CD4-positive, CD25-positive, alpha-beta regulatory T cell (primary cell): ENCODE results near the gene SRGAP2C. TPM values are rescaled to one million over a fixed set of nuclear protein-coding genes. Genes with fewer than 3 reads are reported as not detected.
A peak's percentile ranks its signal among the peaks of the same experiment; 100 is the strongest.
"Not testable (repeated sequence)": the region's sequence is repeated elsewhere in the genome, so short reads cannot be mapped to it uniquely, and the experiment has no call there.

Experiments
- ATAC-seq, 2 donors: fragments of 150-1000 bp; cut with Tn5 transposase; one replicate each; pipeline ENCODE4 v1.10.0; 2021; ENCODE audit warnings: low read depth in 2 of 2, moderate number of reproducible peaks in 2 of 2, moderate library complexity in 1 of 2
- DNase-seq, 3 donors: peaks; one replicate each; pipeline versions ENCODE4 v3.0.0 to v3.0.0-alpha.2; 2012 to 2022; ENCODE audit warnings: mixed read lengths in 1 of 3
- H3K27ac ChIP-seq: one replicate; pipeline ENCODE4 v1.7.0; 2013; ENCODE audit warnings: mild to moderate bottlenecking, low read length; ENCODE audit not compliant: insufficient read depth, poor library complexity, severe bottlenecking
- H3K27me3 ChIP-seq: one replicate; pipeline ENCODE4 v1.7.0; 2013; ENCODE audit warnings: low read length; ENCODE audit not compliant: control insufficient read depth, insufficient read depth
- H3K36me3 ChIP-seq: one replicate; pipeline ENCODE4 v1.7.0; 2013; ENCODE audit warnings: mild to moderate bottlenecking, low read length, moderate library complexity; ENCODE audit not compliant: control insufficient read depth, insufficient read depth
- H3K4me1 ChIP-seq: 2 replicates; pipeline ENCODE4 v1.7.0; 2013; ENCODE audit warnings: mild to moderate bottlenecking, low read length; ENCODE audit not compliant: insufficient read depth, control insufficient read depth, poor library complexity, severe bottlenecking
- H3K4me3 ChIP-seq: one replicate; pipeline ENCODE4 v1.7.0; 2013; ENCODE audit warnings: low read depth, mild to moderate bottlenecking, low read length, moderate library complexity
- H3K9me3 ChIP-seq, 2 experiments: 1 replicate in 1 of 2; 2 replicates in 1 of 2; pipeline ENCODE4 v1.7.0; 2013; ENCODE audit warnings: low read length in 2 of 2, mild to moderate bottlenecking in 1 of 2, moderate library complexity in 1 of 2; ENCODE audit not compliant: control insufficient read depth in 2 of 2
- H3K27ac Mint-ChIP-seq, 3 donors: one replicate each; pipeline ENCODE4 v1.8.0; 2020 to 2022; ENCODE audit warnings: mild to moderate bottlenecking in 3 of 3, mixed read lengths in 3 of 3, moderate library complexity in 2 of 3
- H3K27me3 Mint-ChIP-seq: one replicate; pipeline ENCODE4 v1.8.0; 2022; ENCODE audit warnings: mild to moderate bottlenecking, mixed read lengths
- H3K36me3 Mint-ChIP-seq: one replicate; pipeline ENCODE4 v1.8.0; 2020; ENCODE audit warnings: mixed read lengths
- H3K4me1 Mint-ChIP-seq, 4 donors: one replicate each; pipeline ENCODE4 v1.8.0; 2020 to 2022; ENCODE audit warnings: mixed read lengths in 4 of 4, mild to moderate bottlenecking in 1 of 4
- H3K4me3 Mint-ChIP-seq, 4 donors: one replicate each; pipeline ENCODE4 v1.8.0; 2020 to 2022; ENCODE audit warnings: mild to moderate bottlenecking in 4 of 4, mixed read lengths in 4 of 4, moderate library complexity in 3 of 4
- H3K9me3 Mint-ChIP-seq, 7 donors: one replicate each; pipeline ENCODE4 v1.8.0; 2020 to 2022; ENCODE audit warnings: mixed read lengths in 7 of 7, mild to moderate bottlenecking in 3 of 7, moderate library complexity in 2 of 7
- polyA plus RNA-seq, 4 donors: library from polyadenylated mRNA; unstranded; fragments of 300-500 nt; fragmentation: Illumina TruSeq; gene quantifications; one replicate each; pipeline ENCODE4 v1.2.3, GENCODE V29; 2021
- total RNA-seq: library from RNA; stranded (reverse); gene quantifications from one replicate; pipeline ENCODE4 v1.2.3, GENCODE V29; 2022

SRGAP2C gene
- total and polyA plus RNA-seq, 5 donors from 2014 or later, result 2.5 to 31.7 (median 4.2) TPM

DNA sequence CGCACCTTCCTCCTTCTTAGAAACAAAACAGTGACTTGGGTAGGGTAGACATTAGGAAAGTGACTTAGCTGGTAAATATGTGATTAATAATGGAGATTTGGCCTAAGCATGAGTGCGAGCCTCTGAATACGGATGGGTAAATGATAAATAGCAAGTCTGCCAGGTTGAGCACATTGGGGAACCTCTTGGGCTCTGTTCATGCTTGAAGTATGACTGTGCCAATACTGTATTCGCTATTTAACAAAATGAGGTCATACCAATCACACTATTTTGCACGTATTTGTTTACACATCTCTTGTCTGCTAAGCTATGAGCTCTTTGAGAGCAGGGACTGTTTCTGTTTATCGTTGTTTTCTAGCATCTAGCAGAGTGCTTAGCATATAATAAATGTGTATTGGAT lies 23.6 kb downstream of the SRGAP2C start:
- H3K27me3 ChIP-seq, H3K9me3 ChIP-seq, DNase-seq, H3K4me1 Mint-ChIP-seq, H3K27ac ChIP-seq, H3K9me3 Mint-ChIP-seq, H3K27me3 Mint-ChIP-seq, H3K36me3 ChIP-seq, H3K4me3 Mint-ChIP-seq, H3K36me3 Mint-ChIP-seq, H3K4me1 ChIP-seq, ATAC-seq, H3K4me3 ChIP-seq, H3K27ac Mint-ChIP-seq: not testable (repeated sequence)

DNA sequence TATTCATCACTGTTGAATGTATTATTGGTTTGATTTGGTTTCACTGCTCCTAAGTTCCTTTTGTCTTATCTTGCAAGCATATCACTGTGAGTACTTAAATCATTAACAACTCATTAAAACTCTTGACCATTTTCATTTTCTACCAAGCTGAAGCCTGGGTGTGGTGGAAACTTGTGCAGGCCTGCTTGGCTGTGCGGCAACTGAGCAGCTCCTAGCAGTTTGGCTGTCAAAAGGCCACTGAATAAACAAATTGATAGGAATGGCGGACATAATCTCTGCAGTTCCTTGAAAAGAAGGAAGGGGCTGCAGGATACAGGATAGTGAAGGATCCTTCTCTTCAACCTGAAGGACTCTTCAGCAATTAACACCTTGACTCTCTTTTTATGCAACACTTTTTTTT lies 26.0 kb downstream of the SRGAP2C start:
- not testable (repeated sequence) for DNase-seq, H3K9me3 Mint-ChIP-seq, ATAC-seq, H3K36me3 ChIP-seq, H3K4me1 Mint-ChIP-seq, H3K36me3 Mint-ChIP-seq, H3K9me3 ChIP-seq, H3K27ac Mint-ChIP-seq, H3K27me3 Mint-ChIP-seq, H3K4me1 ChIP-seq, H3K4me3 Mint-ChIP-seq, H3K4me3 ChIP-seq, H3K27ac ChIP-seq, H3K27me3 ChIP-seq

DNA sequence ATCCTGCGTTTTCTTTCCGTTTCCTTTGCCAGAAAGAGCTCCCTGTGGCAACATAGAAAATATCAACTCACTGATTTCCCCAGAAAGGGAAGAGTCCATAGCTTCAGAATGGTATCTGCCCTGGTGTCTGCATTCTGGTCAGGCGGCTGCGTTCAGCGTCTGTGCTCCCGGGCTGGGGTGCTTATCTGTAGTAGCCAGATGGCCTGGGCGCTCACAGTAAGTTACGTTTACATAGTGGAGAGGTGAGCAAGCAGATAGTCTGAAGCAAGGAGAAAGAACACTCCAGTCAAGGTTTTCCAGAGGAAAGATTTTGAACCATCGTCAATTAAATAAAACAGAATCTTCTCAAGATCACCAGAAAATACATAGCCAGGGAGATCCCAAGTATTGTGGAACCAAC lies 28.7 kb downstream of the SRGAP2C start:
- H3K27ac Mint-ChIP-seq, H3K27me3 ChIP-seq, H3K4me1 ChIP-seq, H3K36me3 Mint-ChIP-seq, H3K9me3 Mint-ChIP-seq, H3K27me3 Mint-ChIP-seq, H3K36me3 ChIP-seq, H3K4me3 ChIP-seq, H3K4me3 Mint-ChIP-seq, ATAC-seq, H3K9me3 ChIP-seq, H3K27ac ChIP-seq, DNase-seq, H3K4me1 Mint-ChIP-seq: not testable (repeated sequence)

DNA sequence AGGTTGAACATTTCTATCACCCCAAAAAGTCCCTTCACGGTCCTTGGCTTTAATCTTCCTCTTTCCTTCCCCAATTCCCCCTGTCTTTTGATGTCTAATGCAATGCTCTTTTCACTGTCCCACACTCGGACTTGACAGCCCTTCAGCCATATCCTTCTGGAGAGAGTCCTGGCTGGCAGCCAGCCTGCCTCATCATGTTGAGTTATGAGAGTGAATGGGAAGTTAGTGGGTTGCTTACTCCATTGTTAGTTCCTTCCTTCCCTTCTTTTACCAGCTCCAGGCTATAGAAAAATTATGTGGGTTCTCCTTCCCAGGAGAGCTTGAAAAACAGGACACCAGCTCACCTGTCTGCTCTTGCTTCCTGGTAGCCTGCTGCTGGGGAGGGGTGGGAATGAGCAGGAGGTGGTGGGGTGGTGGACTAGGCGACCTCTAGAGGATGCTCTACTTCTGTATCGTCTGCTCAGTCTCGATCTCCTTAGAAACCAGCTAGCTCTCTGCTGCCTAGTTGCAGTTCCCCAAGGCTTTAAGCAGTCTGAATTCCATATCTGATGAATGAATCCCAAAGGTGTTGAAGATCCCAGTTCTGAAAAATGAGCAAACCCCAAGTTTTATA lies 29.9 kb downstream of the SRGAP2C start:
- not testable (repeated sequence) for H3K4me3 ChIP-seq, H3K36me3 ChIP-seq, H3K27ac Mint-ChIP-seq, H3K36me3 Mint-ChIP-seq, H3K4me1 Mint-ChIP-seq, DNase-seq, H3K4me1 ChIP-seq, H3K4me3 Mint-ChIP-seq, H3K27me3 ChIP-seq, H3K27ac ChIP-seq, ATAC-seq, H3K9me3 ChIP-seq, H3K27me3 Mint-ChIP-seq, H3K9me3 Mint-ChIP-seq

DNA sequence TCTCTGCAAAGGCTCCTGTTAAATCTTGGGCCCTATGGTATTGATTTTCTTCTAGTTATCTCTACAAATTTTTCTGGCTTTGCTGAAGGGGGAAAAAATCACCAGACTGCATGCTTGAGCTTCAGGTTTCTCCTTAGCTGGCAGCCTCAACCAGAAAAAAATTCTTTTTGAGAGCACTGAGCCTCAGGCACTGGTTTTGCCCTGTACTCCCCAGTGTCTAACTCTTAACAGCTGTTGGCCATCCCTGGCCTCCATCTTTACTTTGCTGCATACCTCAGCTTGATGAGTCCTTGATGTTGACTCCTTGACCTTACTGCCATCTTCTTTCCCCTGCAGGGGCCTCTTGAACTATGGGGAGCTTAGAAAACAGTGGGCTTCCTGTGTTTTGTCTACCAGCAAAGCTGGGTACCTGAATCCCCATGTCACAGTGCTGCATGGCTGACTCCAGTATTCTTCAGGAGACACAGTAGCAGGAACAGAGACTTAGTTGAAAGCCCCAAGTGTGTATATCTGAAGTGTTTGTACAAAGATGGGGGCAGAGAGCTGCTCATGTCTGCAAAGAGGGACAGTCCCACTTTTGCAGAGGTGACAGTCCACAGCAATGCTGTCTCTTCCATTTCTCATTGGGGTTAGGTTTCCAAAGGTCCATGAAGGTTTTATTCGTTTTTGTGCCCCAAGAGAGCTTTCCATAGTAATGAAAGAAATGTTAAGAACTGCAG lies 31.1 kb downstream of the SRGAP2C start:
- not testable (repeated sequence) for H3K27ac ChIP-seq, H3K4me3 Mint-ChIP-seq, H3K4me3 ChIP-seq, H3K27me3 ChIP-seq, H3K27me3 Mint-ChIP-seq, H3K4me1 Mint-ChIP-seq, H3K36me3 ChIP-seq, DNase-seq, H3K4me1 ChIP-seq, H3K9me3 ChIP-seq, H3K36me3 Mint-ChIP-seq, H3K9me3 Mint-ChIP-seq, H3K27ac Mint-ChIP-seq
- peak in 1 of 2 donors; percentile 20 for ATAC-seq

DNA sequence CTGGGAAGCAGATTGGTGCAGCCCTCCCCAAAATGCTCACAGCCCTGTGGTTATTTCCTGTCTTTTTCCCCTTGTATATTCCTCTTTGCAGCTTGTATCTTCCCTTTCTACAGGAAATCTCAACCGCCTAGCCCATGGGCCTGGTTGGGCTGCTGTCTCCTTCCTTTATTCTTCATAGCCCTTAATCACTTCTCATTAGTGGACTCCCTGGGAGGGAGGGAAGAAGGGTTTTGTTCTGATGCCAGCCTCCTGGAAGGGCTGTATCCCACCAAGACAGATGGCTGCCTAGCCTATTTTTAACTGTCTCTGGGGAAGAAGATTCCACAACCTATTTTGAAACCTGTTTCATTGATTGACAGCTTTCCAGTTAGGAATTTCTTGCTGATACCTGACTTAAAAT lies 31.9 kb downstream of the SRGAP2C start:
- ATAC-seq, H3K4me1 ChIP-seq, H3K36me3 ChIP-seq, H3K27ac Mint-ChIP-seq, H3K27me3 ChIP-seq, H3K27me3 Mint-ChIP-seq, H3K4me3 ChIP-seq, H3K36me3 Mint-ChIP-seq, H3K9me3 Mint-ChIP-seq, H3K27ac ChIP-seq, H3K4me3 Mint-ChIP-seq, DNase-seq, H3K4me1 Mint-ChIP-seq, H3K9me3 ChIP-seq: not testable (repeated sequence)

- H3K4me3 Mint-ChIP-seq, H3K9me3 ChIP-seq, H3K27ac ChIP-seq, H3K27me3 Mint-ChIP-seq, H3K4me1 ChIP-seq, H3K36me3 ChIP-seq, H3K9me3 Mint-ChIP-seq, DNase-seq, H3K36me3 Mint-ChIP-seq, H3K4me3 ChIP-seq, ATAC-seq, H3K27ac Mint-ChIP-seq, H3K4me1 Mint-ChIP-seq, H3K27me3 ChIP-seq: not testable (repeated sequence)
Measured at GRCh38 chr1:121221770-121222169, 37.0 kb downstream of the SRGAP2C start.

- not testable (repeated sequence) for DNase-seq, H3K36me3 Mint-ChIP-seq, H3K9me3 ChIP-seq, H3K4me3 Mint-ChIP-seq, H3K27ac Mint-ChIP-seq, H3K4me1 ChIP-seq, H3K27ac ChIP-seq, H3K27me3 ChIP-seq, H3K36me3 ChIP-seq, H3K9me3 Mint-ChIP-seq, H3K4me3 ChIP-seq, H3K4me1 Mint-ChIP-seq, H3K27me3 Mint-ChIP-seq
- peak; percentile 72 to 77 for ATAC-seq
Measured at GRCh38 chr1:121224714-121225113, 39.9 kb downstream of the SRGAP2C start.
